Measurements from ENCODE around the gene PAK1. TPM values are rescaled to one million over a fixed set of nuclear protein-coding genes. Genes with fewer than 3 reads are reported as not detected.

Gene PAK1
- total and polyA plus RNA-seq, 2 donors (not counting 3 experiments of a cell fraction or from before 2014, with no cell fraction given), result 5.6 to 12.9 TPM

GRCh38 chr11:77497368-77497767, 23.5 kb upstream of the PAK1 start:
- no peak overlapping the region for H3K27ac ChIP-seq (ENCODE audit: insufficient read depth, low read depth, low read length)
- no peak overlapping the region for H3K9ac ChIP-seq (replicated peaks; ENCODE audit: extremely low read depth, insufficient read depth, low read length)
- POLR2A ChIA-PET, result no interaction called here

More at GRCh38 chr11:77497368-77497767, 23.5 kb upstream of the PAK1 start:
- FAIRE-seq (peak; percentile 55), DNase-seq (ENCODE audit: low read depth, low spot score) (no peak)
- H3K36me3 ChIP-seq (ENCODE audit: control insufficient read depth in 2 of 2, extremely low read depth in 1 of 2, insufficient read depth in 2 of 2, low read length in 2 of 2), result no peaks in the 10 kb centered on the region
- BruUV-seq (replicated peaks), result no TSS peak
- intact Hi-C loops (cut with micrococcal nuclease) (no loop called here), dilution Hi-C loops (cut with MboI; ENCODE audit: extremely low pct_ligation_motif_present, low sequenced_read_pairs) (no loop called here)
- H3K9me3 ChIP-seq (replicated peaks; ENCODE audit: control insufficient read depth, insufficient read depth, low read length), result no peaks in the 10 kb centered on the region
- H2AFZ ChIP-seq (ENCODE audit: low read depth, low read length), result no peak overlapping the region
- H3K79me2 ChIP-seq (ENCODE audit: control insufficient read depth, insufficient read depth, low read length), result no peaks in the 10 kb centered on the region
- no peaks in the 10 kb centered on the region for H3K9me1 ChIP-seq (replicated peaks; ENCODE audit: control insufficient read depth, extremely low read depth, insufficient read depth, low read length)
- H3K4me3 ChIP-seq (replicated peaks in 1 of 3; ENCODE audit: insufficient read depth in 1 of 3, low read depth in 1 of 3, low read length in 3 of 3), result no peak overlapping the region
- H3K4me1 ChIP-seq (ENCODE audit: control insufficient read depth, extremely low read depth, insufficient read depth, low read length), result no peaks in the 10 kb centered on the region
- H3K4me2 ChIP-seq (ENCODE audit: insufficient read depth, low read length), result no peak overlapping the region
- no peaks in the 10 kb centered on the region for H4K20me1 ChIP-seq (replicated peaks; ENCODE audit: control insufficient read depth, extremely low read depth, insufficient read depth, low read length)
- H3K27me3 ChIP-seq (ENCODE audit: control insufficient read depth in 2 of 2, insufficient read depth in 2 of 2, low read length in 2 of 2), result peaks cover 4 to 7% of the 10 kb centered on the region in 2 experiments
- CTCF ChIA-PET, result interaction anchor here (1.1 to 1.6 kb wide), 3 partner anchors 8 to 50 kb away, joined by 3 to 5 read pairs (median 3); no protein-coding TSS in a partner anchor
- TF ChIP-seq JUN (IDR thresholded peaks at IDR 0.05; ENCODE audit: borderline replicate concordance, insufficient read depth, insufficient read length, low read depth), result no peak
- no peak for TF ChIP-seq CTCF (IDR thresholded peaks at IDR 0.05; ENCODE audit: extremely low read depth in 1 of 2, insufficient read depth in 1 of 2, low read depth in 1 of 2, low read length in 2 of 2)
- TF ChIP-seq POLR2AphosphoS5 (IDR thresholded peaks at IDR 0.05; ENCODE audit: insufficient read depth, low read depth, low read length), result no peak
- TF ChIP-seq MAX (IDR thresholded peaks at IDR 0.05; ENCODE audit: insufficient read depth, insufficient read length), result no peak
- TF ChIP-seq MYC (IDR thresholded peaks at IDR 0.05; ENCODE audit: low read depth, low read length), result no peak
- TF ChIP-seq GATA2 (IDR thresholded peaks at IDR 0.05; ENCODE audit: insufficient read depth, insufficient read length, low read depth, low read length), result no peak
- peak; percentile 14 for TF ChIP-seq FOS (IDR thresholded peaks at IDR 0.05; ENCODE audit: borderline replicate concordance, insufficient read depth, low read length)

Data from endothelial cell of umbilical vein (primary cell).